ENCODE data around the gene OTOP2. TPM values are rescaled to one million over a fixed set of nuclear protein-coding genes. Genes with fewer than 3 reads are reported as not detected.

Gene OTOP2
- total and polyA plus RNA-seq, 10 of the 15 experiments (the other 5 are each of a cell fraction or from before 2014, with no cell fraction given): not detected

DNA sequence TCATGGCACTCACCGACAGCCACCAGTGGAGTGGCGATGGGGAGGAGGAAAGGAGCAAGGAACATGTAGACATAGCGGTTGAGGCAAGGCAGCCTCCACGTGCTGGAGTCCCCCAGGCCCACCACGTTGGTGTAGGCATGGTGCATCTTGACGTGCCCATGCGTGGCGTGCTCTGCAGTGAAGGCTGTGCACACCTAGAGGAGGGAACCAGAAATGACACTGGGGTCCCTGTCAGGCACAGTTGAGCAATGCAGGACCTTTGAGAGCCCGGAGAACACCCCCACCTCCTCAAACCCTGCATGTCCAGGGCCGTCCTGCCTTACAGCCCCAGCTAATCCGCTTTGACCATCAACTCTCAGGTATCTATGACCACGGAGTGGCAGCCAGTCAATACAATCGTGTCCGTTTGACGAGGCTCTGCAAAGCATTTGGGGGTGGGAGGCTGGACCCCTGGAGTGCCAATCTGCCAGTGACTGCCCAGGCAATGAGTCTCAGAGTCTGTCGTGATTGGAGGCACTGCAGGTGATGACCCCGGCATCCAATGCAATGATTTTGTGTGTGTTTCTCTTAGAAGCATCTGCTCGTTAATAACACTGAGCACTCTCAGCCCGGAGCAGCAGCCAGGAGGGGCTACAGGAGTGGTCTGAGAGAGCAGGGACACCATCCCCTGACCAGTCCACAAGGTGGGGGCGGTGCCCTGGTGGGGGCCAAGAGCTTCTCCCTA lies 41.4 kb upstream of the OTOP2 start (continued):
- TF ChIP-seq, protein P1, sequence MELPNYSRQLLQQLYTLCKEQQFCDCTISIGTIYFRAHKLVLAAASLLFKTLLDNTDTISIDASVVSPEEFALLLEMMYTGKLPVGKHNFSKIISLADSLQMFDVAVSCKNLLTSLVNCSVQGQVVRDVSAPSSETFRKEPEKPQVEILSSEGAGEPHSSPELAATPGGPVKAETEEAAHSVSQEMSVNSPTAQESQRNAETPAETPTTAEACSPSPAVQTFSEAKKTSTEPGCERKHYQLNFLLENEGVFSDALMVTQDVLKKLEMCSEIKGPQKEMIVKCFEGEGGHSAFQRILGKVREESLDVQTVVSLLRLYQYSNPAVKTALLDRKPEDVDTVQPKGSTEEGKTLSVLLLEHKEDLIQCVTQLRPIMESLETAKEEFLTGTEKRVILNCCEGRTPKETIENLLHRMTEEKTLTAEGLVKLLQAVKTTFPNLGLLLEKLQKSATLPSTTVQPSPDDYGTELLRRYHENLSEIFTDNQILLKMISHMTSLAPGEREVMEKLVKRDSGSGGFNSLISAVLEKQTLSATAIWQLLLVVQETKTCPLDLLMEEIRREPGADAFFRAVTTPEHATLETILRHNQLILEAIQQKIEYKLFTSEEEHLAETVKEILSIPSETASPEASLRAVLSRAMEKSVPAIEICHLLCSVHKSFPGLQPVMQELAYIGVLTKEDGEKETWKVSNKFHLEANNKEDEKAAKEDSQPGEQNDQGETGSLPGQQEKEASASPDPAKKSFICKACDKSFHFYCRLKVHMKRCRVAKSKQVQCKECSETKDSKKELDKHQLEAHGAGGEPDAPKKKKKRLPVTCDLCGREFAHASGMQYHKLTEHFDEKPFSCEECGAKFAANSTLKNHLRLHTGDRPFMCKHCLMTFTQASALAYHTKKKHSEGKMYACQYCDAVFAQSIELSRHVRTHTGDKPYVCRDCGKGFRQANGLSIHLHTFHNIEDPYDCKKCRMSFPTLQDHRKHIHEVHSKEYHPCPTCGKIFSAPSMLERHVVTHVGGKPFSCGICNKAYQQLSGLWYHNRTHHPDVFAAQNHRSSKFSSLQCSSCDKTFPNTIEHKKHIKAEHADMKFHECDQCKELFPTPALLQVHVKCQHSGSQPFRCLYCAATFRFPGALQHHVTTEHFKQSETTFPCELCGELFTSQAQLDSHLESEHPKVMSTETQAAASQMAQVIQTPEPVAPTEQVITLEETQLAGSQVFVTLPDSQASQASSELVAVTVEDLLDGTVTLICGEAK (IDR thresholded peaks at IDR 0.05; ENCODE audit: borderline replicate concordance): no peak
- no peak for TF ChIP-seq NBN (IDR thresholded peaks at IDR 0.05)
- TF ChIP-seq MXI1 (IDR thresholded peaks at IDR 0.05; ENCODE audit: low read depth, low read length): no peak
- TF ChIP-seq EGR1 (IDR thresholded peaks at IDR 0.05; ENCODE audit: borderline replicate concordance in 1 of 2, low read depth in 2 of 2, low read length in 2 of 2): no peak
- TF ChIP-seq ZNF622 (IDR thresholded peaks at IDR 0.05): no peak
- TF ChIP-seq CHD2 (IDR thresholded peaks at IDR 0.05; ENCODE audit: borderline replicate concordance, low read depth, low read length): no peak
- no peak for TF ChIP-seq STAT1 (conservative IDR thresholded peaks at IDR 0.05)

DNA sequence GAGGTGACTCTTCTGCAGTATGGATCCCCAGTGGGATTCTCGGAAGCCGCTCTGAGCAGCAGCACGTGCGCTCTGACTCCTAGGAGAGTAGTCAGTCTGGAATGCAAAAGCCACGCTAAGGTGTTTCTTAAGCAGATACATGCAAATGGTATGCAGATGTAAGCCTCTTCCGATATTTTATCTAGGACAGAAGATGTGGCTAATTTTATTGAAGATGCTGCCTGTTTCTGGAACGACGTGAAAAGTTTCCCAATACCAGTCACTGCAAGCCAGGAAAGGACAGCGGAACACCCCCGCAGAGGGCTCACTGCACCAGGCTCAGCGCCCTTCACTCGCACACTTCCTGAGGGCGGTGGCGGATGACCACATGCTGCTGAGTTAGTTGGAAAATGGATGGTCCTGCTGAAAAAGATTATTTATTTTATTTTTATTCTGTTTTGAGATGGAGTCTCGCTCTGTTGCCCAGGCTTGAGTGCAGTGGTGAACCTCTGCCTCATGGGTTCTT lies 40.8 kb upstream of the OTOP2 start:
- CTCF ChIA-PET: no interaction called here
- H3K36me3 ChIP-seq (ENCODE audit: control insufficient read depth in 2 of 2, insufficient read depth in 2 of 2, low read length in 1 of 2): no peaks in the 10 kb centered on the region
- no peak overlapping the region for H3K4me3 ChIP-seq
- RAD21 ChIA-PET (ENCODE audit: unreplicated experiment): no interaction called here
- intact Hi-C loops (cut with micrococcal nuclease; ENCODE audit: unreplicated experiment) (no loop called here), in situ Hi-C loops (cut with MboI) (no loop called here)
- no peaks in the 10 kb centered on the region for H4K20me1 ChIP-seq (ENCODE audit: control insufficient read depth, insufficient read depth)
- POLR2A ChIA-PET: no interaction called here
- ATAC-seq: no peak
- H3K4me2 ChIP-seq (ENCODE audit: control insufficient read depth, insufficient read depth): no peak overlapping the region
- 62% methylated on average over 15 of the region's 15 CpGs for WGBS (ENCODE audit: insufficient coverage, insufficient replicate concordance, low lambda C conversion rate, missing lambda C conversion rate)
- no peak overlapping the region for H3K27ac ChIP-seq (ENCODE audit: control insufficient read depth, insufficient read depth)
- H3K9ac ChIP-seq (ENCODE audit: control insufficient read depth, insufficient read depth, low read length): no peak overlapping the region
- H2AFZ ChIP-seq (ENCODE audit: control insufficient read depth, low read depth, low read length): no peak overlapping the region
- H3K4me1 ChIP-seq (ENCODE audit: control insufficient read depth, insufficient read depth, low read length): no peaks in the 10 kb centered on the region
- no peaks in the 10 kb centered on the region for H3K79me2 ChIP-seq (ENCODE audit: control insufficient read depth, insufficient read depth, low read length)
- no peak for DNase-seq (ENCODE audit: low read depth, low spot score)
- H3K27me3 ChIP-seq (replicated peaks in 1 of 2; ENCODE audit: control insufficient read depth in 2 of 2, insufficient read depth in 2 of 2, low read length in 1 of 2): no peaks in the 10 kb centered on the region
- no TSS peak for BruUV-seq (replicated peaks)
- FAIRE-seq: no peak
- SMC1A ChIA-PET (ENCODE audit: uncharacterized antibody, unreplicated experiment): no interaction called here
- H3K9me3 ChIP-seq (replicated peaks; ENCODE audit: control insufficient read depth, insufficient read depth, low read length): no peaks in the 10 kb centered on the region
- no peak for TF ChIP-seq ASH2L (IDR thresholded peaks at IDR 0.05; ENCODE audit: borderline replicate concordance, low read depth)
- TF ChIP-seq, protein P2, sequence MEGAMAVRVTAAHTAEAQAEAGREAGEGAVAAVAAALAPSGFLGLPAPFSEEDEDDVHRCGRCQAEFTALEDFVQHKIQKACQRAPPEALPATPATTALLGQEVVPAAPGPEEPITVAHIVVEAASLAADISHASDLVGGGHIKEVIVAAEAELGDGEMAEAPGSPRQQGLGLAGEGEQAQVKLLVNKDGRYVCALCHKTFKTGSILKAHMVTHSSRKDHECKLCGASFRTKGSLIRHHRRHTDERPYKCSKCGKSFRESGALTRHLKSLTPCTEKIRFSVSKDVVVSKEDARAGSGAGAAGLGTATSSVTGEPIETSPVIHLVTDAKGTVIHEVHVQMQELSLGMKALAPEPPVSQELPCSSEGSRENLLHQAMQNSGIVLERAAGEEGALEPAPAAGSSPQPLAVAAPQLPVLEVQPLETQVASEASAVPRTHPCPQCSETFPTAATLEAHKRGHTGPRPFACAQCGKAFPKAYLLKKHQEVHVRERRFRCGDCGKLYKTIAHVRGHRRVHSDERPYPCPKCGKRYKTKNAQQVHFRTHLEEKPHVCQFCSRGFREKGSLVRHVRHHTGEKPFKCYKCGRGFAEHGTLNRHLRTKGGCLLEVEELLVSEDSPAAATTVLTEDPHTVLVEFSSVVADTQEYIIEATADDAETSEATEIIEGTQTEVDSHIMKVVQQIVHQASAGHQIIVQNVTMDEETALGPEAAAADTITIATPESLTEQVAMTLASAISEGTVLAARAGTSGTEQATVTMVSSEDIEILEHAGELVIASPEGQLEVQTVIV (IDR thresholded peaks at IDR 0.05; ENCODE audit: borderline replicate concordance, partially characterized antibody): no peak
- TF ChIP-seq, protein P3, sequence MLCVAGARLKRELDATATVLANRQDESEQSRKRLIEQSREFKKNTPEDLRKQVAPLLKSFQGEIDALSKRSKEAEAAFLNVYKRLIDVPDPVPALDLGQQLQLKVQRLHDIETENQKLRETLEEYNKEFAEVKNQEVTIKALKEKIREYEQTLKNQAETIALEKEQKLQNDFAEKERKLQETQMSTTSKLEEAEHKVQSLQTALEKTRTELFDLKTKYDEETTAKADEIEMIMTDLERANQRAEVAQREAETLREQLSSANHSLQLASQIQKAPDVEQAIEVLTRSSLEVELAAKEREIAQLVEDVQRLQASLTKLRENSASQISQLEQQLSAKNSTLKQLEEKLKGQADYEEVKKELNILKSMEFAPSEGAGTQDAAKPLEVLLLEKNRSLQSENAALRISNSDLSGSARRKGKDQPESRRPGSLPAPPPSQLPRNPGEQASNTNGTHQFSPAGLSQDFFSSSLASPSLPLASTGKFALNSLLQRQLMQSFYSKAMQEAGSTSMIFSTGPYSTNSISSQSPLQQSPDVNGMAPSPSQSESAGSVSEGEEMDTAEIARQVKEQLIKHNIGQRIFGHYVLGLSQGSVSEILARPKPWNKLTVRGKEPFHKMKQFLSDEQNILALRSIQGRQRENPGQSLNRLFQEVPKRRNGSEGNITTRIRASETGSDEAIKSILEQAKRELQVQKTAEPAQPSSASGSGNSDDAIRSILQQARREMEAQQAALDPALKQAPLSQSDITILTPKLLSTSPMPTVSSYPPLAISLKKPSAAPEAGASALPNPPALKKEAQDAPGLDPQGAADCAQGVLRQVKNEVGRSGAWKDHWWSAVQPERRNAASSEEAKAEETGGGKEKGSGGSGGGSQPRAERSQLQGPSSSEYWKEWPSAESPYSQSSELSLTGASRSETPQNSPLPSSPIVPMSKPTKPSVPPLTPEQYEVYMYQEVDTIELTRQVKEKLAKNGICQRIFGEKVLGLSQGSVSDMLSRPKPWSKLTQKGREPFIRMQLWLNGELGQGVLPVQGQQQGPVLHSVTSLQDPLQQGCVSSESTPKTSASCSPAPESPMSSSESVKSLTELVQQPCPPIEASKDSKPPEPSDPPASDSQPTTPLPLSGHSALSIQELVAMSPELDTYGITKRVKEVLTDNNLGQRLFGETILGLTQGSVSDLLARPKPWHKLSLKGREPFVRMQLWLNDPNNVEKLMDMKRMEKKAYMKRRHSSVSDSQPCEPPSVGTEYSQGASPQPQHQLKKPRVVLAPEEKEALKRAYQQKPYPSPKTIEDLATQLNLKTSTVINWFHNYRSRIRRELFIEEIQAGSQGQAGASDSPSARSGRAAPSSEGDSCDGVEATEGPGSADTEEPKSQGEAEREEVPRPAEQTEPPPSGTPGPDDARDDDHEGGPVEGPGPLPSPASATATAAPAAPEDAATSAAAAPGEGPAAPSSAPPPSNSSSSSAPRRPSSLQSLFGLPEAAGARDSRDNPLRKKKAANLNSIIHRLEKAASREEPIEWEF (IDR thresholded peaks at IDR 0.05; ENCODE audit: insufficient replicate concordance, low read depth, low read length): no peak

Data from GM12878 (cell line).